ENCODE measurements around the gene PGAM1. TPM values are rescaled to one million over a fixed set of nuclear protein-coding genes. Genes with fewer than 3 reads are reported as not detected.

PGAM1 gene
- polyA plus RNA-seq, 3 donors = 276 to 749 (median 498) TPM

DNA sequence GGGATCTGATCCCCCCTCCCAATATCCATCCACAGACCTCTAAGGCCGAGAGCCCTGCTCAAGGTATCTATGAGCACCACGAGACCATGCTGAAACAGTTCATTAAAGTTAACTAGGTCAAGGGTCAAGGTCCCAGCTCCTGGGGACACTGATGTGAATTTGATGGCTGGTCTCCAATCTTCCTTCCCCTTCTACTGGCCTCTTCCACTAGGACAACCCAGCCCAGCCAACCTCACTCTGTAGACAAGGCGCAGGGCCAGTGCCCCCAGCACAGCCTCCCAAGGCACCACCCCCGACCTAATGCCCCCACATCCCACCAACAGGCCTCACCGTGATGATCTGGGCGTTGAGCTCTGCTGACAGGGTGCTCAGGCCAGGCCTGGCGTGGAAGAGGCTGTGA lies 40.4 kb upstream of the PGAM1 start:
- 100% methylated on average over 6 of the region's 7 CpGs for WGBS (ENCODE audit: insufficient coverage)
- Mint-ChIP-seq H3K36me3 (peaks cover 85 to 97% of the 10 kb centered on the region in 2 donors), H3K4me1 (peaks cover 16% of the 10 kb centered on the region), H3K27ac (no peak overlapping the region), H3K9me3 (peaks cover 0 to 2% (median 0%) of the 10 kb centered on the region in 7 donors), H3K27me3 (ENCODE audit: low read depth in 3 of 3) (peaks cover 0 to 2% (median 0%) of the 10 kb centered on the region in 3 donors), H3K4me3 (no peak overlapping the region)
- Histone ChIP-seq H3K4me2 (replicated peaks; ENCODE audit: extremely low read depth, low read length, poor library complexity, severe bottlenecking) (no peak overlapping the region), H3K27me3 (ENCODE audit: control insufficient read depth in 2 of 2, insufficient read depth in 2 of 2, low read length in 2 of 2) (no peaks in the 10 kb centered on the region), H3K4me3 (replicated peaks in 1 of 3; ENCODE audit: low read depth in 2 of 3, low read length in 3 of 3) (no peak overlapping the region), H3K9ac (ENCODE audit: insufficient read depth, low read length, poor library complexity, severe bottlenecking) (no peak overlapping the region), H3K4me1 (ENCODE audit: control insufficient read depth in 1 of 2, insufficient read depth in 2 of 2, low read length in 2 of 2) (peaks cover 17 to 23% of the 10 kb centered on the region in 2 donors), H3K27ac (ENCODE audit: low read depth in 1 of 2, low read length in 2 of 2) (no peak overlapping the region), H3K79me2 (ENCODE audit: insufficient read depth, low read length) (no peaks in the 10 kb centered on the region), H4K20me1 (ENCODE audit: insufficient read depth, low read length) (peaks cover 10% of the 10 kb centered on the region), H3K36me3 (replicated peaks in 1 of 2; ENCODE audit: control insufficient read depth in 1 of 2, insufficient read depth in 2 of 2, low read length in 2 of 2) (peaks cover 86 to 99% of the 10 kb centered on the region in 2 donors), H3K9me3 (replicated peaks in 1 of 2; ENCODE audit: control insufficient read depth in 1 of 2, insufficient read depth in 1 of 2, low read length in 2 of 2) (no peaks in the 10 kb centered on the region), H2AFZ (ENCODE audit: insufficient read depth, low read depth, low read length, poor library complexity, severe bottlenecking) (no peak overlapping the region)
- intact Hi-C loops (cut with micrococcal nuclease) = loop anchor here in 1 of 2 donors (5.0 kb wide), 1 partner anchor 43 kb away; no protein-coding TSS in a partner anchor
- TF ChIP-seq, protein P1, sequence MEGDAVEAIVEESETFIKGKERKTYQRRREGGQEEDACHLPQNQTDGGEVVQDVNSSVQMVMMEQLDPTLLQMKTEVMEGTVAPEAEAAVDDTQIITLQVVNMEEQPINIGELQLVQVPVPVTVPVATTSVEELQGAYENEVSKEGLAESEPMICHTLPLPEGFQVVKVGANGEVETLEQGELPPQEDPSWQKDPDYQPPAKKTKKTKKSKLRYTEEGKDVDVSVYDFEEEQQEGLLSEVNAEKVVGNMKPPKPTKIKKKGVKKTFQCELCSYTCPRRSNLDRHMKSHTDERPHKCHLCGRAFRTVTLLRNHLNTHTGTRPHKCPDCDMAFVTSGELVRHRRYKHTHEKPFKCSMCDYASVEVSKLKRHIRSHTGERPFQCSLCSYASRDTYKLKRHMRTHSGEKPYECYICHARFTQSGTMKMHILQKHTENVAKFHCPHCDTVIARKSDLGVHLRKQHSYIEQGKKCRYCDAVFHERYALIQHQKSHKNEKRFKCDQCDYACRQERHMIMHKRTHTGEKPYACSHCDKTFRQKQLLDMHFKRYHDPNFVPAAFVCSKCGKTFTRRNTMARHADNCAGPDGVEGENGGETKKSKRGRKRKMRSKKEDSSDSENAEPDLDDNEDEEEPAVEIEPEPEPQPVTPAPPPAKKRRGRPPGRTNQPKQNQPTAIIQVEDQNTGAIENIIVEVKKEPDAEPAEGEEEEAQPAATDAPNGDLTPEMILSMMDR (IDR thresholded peaks at IDR 0.05) = no peak
- no peak for DNase-seq

- H3K36me3 ChIP-seq (replicated peaks in 1 of 2; ENCODE audit: control insufficient read depth in 1 of 2, insufficient read depth in 2 of 2, low read length in 2 of 2) = peaks cover 81 to 96% of the 10 kb centered on the region in 2 donors
- WGBS (ENCODE audit: insufficient coverage) = 87% methylated on average over 5 of the region's 5 CpGs
These were observed 37.8 kb upstream of the PGAM1 start for GRCh38 chr10:97388152-97388551.

More at GRCh38 chr10:97388152-97388551, 37.8 kb upstream of the PGAM1 start:
- no peaks in the 10 kb centered on the region for H3K9me3 Mint-ChIP-seq
- H3K4me3 Mint-ChIP-seq = no peak overlapping the region
- H3K27me3 ChIP-seq (ENCODE audit: control insufficient read depth in 2 of 2, insufficient read depth in 2 of 2, low read length in 2 of 2) = no peaks in the 10 kb centered on the region
- no peak overlapping the region for H3K9ac ChIP-seq (ENCODE audit: insufficient read depth, low read length, poor library complexity, severe bottlenecking)
- no peak overlapping the region for H3K4me3 ChIP-seq (replicated peaks in 1 of 3; ENCODE audit: low read depth in 2 of 3, low read length in 3 of 3)
- H3K27ac ChIP-seq (ENCODE audit: low read depth in 1 of 2, low read length in 2 of 2) = peak overlapping the region in 1 of 2 donors; percentile 40
- peak in 2 of 3 donors; percentile 16 to 65 for DNase-seq
- H3K27ac Mint-ChIP-seq = peak overlapping the region in 5 of 7 donors; percentile 28 to 75 (median 61)
- TF ChIP-seq, protein P1 (IDR thresholded peaks at IDR 0.05) = no peak
- H2AFZ ChIP-seq (ENCODE audit: insufficient read depth, low read depth, low read length, poor library complexity, severe bottlenecking) = no peak overlapping the region
- H3K36me3 Mint-ChIP-seq = peaks cover 70 to 88% of the 10 kb centered on the region in 2 donors
- H3K4me2 ChIP-seq (replicated peaks; ENCODE audit: extremely low read depth, low read length, poor library complexity, severe bottlenecking) = no peak overlapping the region
- H3K4me1 ChIP-seq (ENCODE audit: control insufficient read depth in 1 of 2, insufficient read depth in 2 of 2, low read length in 2 of 2) = peaks cover 19 to 27% of the 10 kb centered on the region in 2 donors
- intact Hi-C loops (cut with micrococcal nuclease) = loop anchor here in 1 of 2 donors (5.0 kb wide), 1 partner anchor 46 kb away; no protein-coding TSS in a partner anchor
- no peaks in the 10 kb centered on the region for H3K79me2 ChIP-seq (ENCODE audit: insufficient read depth, low read length)
- H3K9me3 ChIP-seq (replicated peaks in 1 of 2; ENCODE audit: control insufficient read depth in 1 of 2, insufficient read depth in 1 of 2, low read length in 2 of 2) = no peaks in the 10 kb centered on the region
- H4K20me1 ChIP-seq (ENCODE audit: insufficient read depth, low read length) = peaks cover 10% of the 10 kb centered on the region
- H3K4me1 Mint-ChIP-seq = peaks cover 21% of the 10 kb centered on the region
- H3K27me3 Mint-ChIP-seq (ENCODE audit: low read depth in 3 of 3) = peaks cover 0 to 2% (median 0%) of the 10 kb centered on the region in 3 donors
